Left hindlimb (tissue), 1 donor: ENCODE results near the gene HS6ST2.

Source experiments
- DNase-seq: peaks from one replicate; pipeline ENCODE4 v3.0.0-alpha.2; 2018

HS6ST2 gene

DNA sequence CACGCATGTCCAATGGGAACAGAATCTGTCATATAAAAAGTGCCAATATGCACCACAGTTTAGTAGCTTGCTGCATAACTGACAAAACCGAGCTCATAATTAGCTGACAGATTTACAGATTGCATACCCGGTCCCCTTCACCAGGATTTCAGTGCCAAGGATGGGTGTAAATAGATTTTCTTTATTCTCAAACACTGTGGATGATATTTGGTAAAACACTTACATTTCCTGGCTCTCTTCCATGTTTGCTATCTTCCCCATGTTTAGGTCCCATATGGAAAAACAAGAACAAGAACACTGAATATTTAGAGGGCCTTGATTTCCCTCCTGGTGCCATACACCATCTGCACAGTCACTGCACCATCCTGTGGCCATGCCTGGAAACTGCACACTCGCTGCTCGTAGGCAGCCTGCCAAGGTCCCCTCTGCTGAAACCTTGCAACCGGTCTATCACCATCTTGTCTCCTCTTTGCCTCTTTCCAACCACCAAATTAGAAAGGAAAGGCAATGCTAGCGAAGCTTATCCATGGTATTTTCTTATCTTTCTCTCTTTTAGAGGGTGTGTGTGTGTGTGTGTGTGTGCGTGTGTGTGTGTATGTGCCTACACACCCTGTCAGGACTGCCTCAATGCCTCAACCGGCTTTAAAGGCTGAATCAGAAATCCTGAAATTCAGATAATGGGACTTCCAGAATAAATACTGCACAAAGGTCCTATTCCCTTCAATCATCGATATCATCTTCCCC is 345.4 kb downstream of the HS6ST2 start:
- DNase-seq: peak; percentile 44

GRCh38 chrX:132610536-132610935 is 347.9 kb downstream of the HS6ST2 start:
- no peak for DNase-seq

- no peak for DNase-seq
Observed at GRCh38 chrX:132609362-132609848, 349.0 kb downstream of the HS6ST2 start.

GRCh38 chrX:132603700-132604286 is 354.6 kb downstream of the HS6ST2 start:
- no peak for DNase-seq

- DNase-seq: no peak
Observed at GRCh38 chrX:132602701-132603100, 355.7 kb downstream of the HS6ST2 start.

- DNase-seq: no peak
Observed at GRCh38 chrX:132594999-132595398, 363.4 kb downstream of the HS6ST2 start.

DNA sequence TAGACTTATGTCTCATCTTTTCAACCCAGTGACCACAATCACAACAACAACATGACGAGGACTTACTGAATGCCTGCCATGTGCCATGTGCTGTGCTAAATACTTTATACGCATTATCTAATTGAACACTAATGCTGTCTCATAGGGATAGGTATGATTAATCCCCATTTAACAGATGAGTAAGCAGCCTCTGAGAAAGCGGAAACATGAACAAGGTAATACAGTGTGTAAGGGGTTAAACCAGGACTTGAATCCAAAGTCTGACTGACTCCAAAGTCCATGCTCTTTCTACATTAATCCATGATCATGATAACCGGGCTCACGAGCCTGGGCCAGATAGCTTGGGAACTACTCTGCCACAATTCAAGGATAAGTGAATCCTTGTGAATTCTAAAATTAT is 364.3 kb downstream of the HS6ST2 start:
- DNase-seq: no peak

GRCh38 chrX:132592880-132593279 is 365.5 kb downstream of the HS6ST2 start:
- no peak for DNase-seq

DNA sequence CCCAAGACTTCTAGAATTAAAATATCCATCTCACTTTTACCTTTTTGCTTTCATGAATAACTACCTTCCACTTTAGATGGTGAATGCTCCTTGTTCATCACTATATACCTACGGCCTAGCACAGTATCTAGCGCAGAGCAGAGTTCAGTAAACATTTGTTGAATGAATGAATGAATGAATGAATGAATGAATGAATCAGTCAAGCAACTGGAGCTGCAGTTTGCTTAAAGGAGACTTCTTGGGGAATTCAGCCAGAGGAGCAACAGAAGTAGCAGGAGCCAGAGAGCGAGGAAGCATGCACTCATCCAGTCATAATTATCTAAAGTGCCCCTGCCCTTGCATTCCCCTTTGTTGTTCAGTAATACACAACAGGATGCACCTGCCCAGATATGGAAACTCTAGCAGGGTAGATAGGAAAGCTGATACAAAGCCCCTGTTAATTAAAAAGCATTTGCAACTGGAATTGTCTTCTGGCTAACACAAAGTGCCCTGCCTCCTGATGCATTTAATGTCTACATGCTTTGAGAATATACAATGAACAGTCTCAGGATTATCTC is 366.6 kb downstream of the HS6ST2 start:
- no peak for DNase-seq

DNA sequence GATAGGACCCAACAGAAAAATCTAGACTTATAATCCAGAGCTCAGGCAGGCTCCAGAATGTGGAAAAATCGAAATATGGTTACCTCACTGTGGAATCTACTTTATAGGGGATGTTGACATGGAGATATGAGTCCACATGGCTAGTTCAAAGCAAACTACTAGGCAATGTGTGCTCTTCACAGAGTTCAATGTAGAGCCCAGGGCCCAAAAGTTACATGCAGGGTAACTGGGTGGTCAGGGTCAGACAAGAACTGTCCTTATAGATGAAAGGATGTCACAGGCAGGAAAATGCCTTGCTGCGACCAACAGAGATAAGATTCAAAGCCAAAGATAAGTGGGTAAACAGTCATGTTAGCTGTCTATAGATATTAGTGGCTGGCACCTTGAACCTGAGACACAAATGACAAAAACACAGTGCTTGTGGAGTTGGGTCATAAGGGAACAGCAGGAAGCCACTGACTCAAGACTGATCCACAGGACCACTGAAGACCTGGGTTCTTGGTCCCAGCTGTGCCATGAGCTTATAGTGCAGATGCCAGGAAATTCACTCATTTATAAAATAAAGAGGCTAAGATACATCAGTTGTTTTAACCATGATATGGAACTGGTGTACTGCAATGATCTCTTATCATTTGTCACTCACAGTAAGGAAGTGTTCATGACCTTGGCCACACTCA is 367.9 kb downstream of the HS6ST2 start:
- DNase-seq: no peak

DNA sequence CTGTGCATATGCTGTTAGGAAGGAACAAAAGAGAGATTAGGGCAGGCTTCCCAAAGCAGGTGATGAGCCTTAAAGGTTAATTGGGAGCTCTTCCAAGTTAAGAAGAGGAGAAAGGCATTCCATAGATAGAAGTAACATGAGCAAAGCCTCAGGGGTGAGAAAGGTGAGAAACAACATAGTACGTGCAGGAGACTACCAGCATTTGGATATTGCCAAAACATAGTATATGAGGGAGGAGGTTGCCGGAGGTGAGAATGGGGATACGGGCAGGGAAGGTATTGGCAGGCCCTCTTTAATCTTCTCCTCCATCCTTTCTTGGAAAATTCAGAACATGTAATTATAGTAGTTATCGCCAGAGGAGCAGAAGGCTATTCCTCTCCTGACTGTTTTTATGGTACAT is 373.5 kb downstream of the HS6ST2 start:
- no peak for DNase-seq

DNA sequence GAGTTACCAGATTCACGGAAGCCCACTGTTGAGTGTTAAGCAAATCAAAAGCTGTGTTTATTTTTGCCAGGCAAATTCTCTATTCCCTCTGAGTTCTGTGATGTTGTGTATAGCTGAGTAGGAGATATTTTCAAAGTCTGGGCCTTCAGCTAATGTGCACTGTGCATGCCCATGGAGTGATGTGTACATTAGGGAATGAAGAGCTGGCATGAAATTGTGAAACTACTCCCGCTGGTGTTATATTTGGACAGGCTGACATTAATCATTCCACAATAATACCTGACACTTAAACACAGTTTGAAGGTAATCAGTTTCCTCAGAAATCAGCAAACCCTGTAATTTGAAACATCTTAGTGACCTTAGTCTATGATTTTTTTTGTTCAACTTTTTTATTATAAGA is 381.5 kb downstream of the HS6ST2 start:
- DNase-seq: no peak
